ENCODE measurements around the gene PXDC1.

The PXDC1 gene, protein sequence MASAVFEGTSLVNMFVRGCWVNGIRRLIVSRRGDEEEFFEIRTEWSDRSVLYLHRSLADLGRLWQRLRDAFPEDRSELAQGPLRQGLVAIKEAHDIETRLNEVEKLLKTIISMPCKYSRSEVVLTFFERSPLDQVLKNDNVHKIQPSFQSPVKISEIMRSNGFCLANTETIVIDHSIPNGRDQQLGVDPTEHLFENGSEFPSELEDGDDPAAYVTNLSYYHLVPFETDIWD

DNA sequence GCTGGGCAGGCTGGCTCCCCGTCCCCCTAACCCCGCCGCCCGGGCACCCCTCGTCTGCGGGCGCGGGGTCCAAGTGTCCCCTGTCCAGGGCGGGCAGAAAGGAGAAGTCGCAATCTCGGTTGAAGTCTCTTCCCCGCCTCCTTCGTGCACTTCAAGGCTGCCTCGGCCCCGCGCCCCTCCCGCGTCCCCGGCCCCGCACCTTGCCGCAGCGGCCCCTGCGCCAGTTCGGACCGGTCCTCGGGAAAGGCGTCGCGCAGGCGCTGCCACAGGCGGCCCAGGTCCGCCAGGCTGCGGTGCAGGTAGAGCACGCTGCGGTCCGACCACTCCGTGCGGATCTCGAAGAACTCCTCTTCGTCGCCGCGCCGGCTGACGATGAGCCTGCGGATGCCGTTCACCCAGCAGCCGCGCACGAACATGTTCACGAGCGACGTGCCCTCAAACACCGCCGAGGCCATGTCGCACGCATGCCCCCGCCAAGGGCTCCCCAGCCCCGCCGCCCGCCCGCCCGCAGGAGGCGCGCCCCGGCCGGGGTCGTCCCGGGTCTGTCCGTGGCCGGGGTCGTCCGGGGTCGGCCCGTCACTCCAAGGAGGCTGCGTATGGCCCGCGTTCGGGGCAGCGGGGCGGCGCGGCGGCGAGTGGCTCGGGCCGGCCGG lies at the start of gene PXDC1:
Gene PXDC1, minus strand, starts transcription at position 637 of the 653 bp plus-strand sequence. Its CDS starts 182 bp downstream, at position 455.
- Histone ChIP-seq H3K4me1 (ENCODE audit: insufficient read depth, low read length) (peaks cover 14% of the 10 kb centered on the region; the same call in 1 of the 2 replicates), H3K27ac (ENCODE audit: low read length) (no peak within 1 kb of the TSS), H3K27me3 (ENCODE audit: insufficient read depth, low read length) (peaks cover 65% of the 10 kb centered on the region), H3K4me3 (ENCODE audit: low read length) (peak within 1 kb of the TSS; percentile 66), H3K9ac (ENCODE audit: low read depth, low read length) (0 out of 2 replicates have a peak within 1 kb of the TSS, but pooled peaks have one; percentile 7), H3K36me3 (ENCODE audit: insufficient read depth, low read depth, low read length) (no peaks in the 10 kb centered on the region), H3K9me3 (ENCODE audit: insufficient read depth, low read depth, low read length) (no peaks in the 10 kb centered on the region)

DNA sequence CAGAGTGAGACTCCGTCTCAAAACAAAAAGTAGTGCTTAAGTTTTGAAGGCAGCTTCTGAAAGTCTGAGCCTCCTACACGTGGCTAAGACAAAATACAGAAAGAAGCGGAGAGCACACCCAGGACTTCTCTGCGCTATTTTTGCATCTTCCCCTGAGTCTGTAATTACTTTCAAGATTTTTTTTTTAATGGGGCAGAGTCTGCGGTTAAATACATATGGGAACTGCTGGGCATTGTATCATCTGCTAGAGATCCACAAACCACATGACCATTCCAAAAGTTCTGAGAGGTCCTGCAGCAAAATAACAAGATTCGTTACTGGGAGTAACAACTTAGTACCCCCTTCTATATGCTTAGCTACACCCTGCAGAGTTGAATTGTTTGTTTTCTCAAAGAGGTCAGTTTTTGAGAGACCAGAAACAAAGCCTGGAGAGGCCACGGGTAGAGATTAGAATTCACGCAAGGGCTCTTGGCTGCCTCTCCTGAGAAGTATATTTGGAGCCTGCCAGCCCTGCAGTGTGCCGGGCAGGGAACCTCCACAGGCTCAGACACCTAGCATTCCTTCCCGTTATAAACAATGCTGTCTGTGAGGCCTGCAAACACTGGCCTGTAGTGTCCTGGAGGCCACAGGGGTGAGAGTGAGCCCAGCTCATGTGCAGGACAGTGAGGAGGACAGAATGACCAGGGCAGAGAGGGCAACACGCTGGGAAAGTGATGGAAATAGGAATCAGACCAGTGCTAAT lies 49.5 kb upstream of the PXDC1 start:
- no peak overlapping the region for H3K4me3 ChIP-seq (ENCODE audit: low read length)
- no peaks in the 10 kb centered on the region for H3K9me3 ChIP-seq (ENCODE audit: insufficient read depth, low read depth, low read length)
- H3K4me1 ChIP-seq (ENCODE audit: insufficient read depth, low read length): no peaks in the 10 kb centered on the region; the same call in 1 of the 2 replicates
- H3K9ac ChIP-seq (ENCODE audit: low read depth, low read length): no peak overlapping the region
- no peak overlapping the region for H3K27ac ChIP-seq (ENCODE audit: low read length)
- no peaks in the 10 kb centered on the region for H3K36me3 ChIP-seq (ENCODE audit: insufficient read depth, low read depth, low read length)
- H3K27me3 ChIP-seq (ENCODE audit: insufficient read depth, low read length): no peaks in the 10 kb centered on the region; the same call in 1 of the 2 replicates

GRCh38 chr6:3799719-3800118 lies 48.2 kb upstream of the PXDC1 start:
- Histone ChIP-seq H3K36me3 (ENCODE audit: insufficient read depth, low read depth, low read length) (no peaks in the 10 kb centered on the region), H3K27ac (ENCODE audit: low read length) (no peak overlapping the region), H3K4me1 (ENCODE audit: insufficient read depth, low read length) (no peaks in the 10 kb centered on the region; the same call in 1 of the 2 replicates), H3K9ac (ENCODE audit: low read depth, low read length) (no peak overlapping the region), H3K4me3 (ENCODE audit: low read length) (no peak overlapping the region), H3K9me3 (ENCODE audit: insufficient read depth, low read depth, low read length) (no peaks in the 10 kb centered on the region), H3K27me3 (ENCODE audit: insufficient read depth, low read length) (no peaks in the 10 kb centered on the region; the same call in 1 of the 2 replicates)

- H3K9ac ChIP-seq (ENCODE audit: low read depth, low read length): no peak overlapping the region
- H3K36me3 ChIP-seq (ENCODE audit: insufficient read depth, low read depth, low read length): no peaks in the 10 kb centered on the region
- no peaks in the 10 kb centered on the region; the same call in 1 of the 2 replicates for H3K27me3 ChIP-seq (ENCODE audit: insufficient read depth, low read length)
- H3K4me3 ChIP-seq (ENCODE audit: low read length): no peak overlapping the region
- no peak overlapping the region for H3K27ac ChIP-seq (ENCODE audit: low read length)
- H3K9me3 ChIP-seq (ENCODE audit: insufficient read depth, low read depth, low read length): no peaks in the 10 kb centered on the region
- peaks cover 7% of the 10 kb centered on the region for H3K4me1 ChIP-seq (ENCODE audit: insufficient read depth, low read length)
Measured at GRCh38 chr6:3798055-3798919, 46.8 kb upstream of the PXDC1 start.

DNA sequence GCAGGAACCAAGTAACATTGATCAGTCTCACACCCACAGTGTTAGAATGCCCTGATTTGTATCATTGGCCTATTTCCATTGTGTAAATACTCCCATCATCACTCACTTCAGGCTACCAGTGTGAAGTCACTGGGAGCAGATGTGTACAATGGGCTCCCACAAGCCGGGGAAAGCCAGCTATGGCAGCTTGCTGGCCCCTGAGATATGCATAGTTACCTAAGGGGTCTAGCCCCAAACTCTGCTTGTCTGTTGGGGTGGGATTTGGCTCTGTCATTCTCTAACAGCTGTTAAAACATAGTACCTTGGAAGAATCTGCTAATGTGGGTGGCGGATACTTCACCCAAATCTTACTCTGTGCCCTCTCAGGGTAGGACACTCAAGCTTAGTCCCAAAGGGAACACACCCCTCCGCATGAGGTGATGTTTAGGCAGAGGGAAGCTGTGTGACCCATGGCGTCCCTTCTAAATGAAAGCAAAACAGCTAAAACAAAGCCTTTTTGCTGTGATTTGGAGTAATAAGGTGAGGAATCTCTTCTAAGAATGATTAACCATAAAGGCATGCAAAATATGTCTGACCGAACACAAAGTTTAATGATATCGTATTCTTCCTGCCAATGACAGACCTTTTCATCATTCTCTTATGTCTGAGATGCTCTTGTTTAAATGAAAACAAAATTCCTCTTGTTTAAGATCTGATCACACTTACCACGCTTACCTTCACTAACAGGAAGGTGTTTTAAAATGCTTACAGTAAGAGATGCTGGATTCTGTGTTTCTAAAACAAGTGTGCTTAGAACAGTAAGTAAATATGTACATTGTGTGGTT lies 45.9 kb upstream of the PXDC1 start:
- H3K36me3 ChIP-seq (ENCODE audit: insufficient read depth, low read depth, low read length): no peaks in the 10 kb centered on the region
- H3K9me3 ChIP-seq (ENCODE audit: insufficient read depth, low read depth, low read length): no peaks in the 10 kb centered on the region
- H3K4me3 ChIP-seq (ENCODE audit: low read length): no peak overlapping the region
- peaks cover 7% of the 10 kb centered on the region for H3K4me1 ChIP-seq (ENCODE audit: insufficient read depth, low read length)
- no peak overlapping the region for H3K27ac ChIP-seq (ENCODE audit: low read length)
- H3K27me3 ChIP-seq (ENCODE audit: insufficient read depth, low read length): no peaks in the 10 kb centered on the region; the same call in 1 of the 2 replicates
- no peak overlapping the region for H3K9ac ChIP-seq (ENCODE audit: low read depth, low read length)

GRCh38 chr6:3796719-3797041 lies 45.2 kb upstream of the PXDC1 start:
- Histone ChIP-seq H3K9me3 (ENCODE audit: insufficient read depth, low read depth, low read length) (no peaks in the 10 kb centered on the region), H3K4me3 (ENCODE audit: low read length) (no peak overlapping the region), H3K4me1 (ENCODE audit: insufficient read depth, low read length) (peaks cover 7% of the 10 kb centered on the region), H3K27me3 (ENCODE audit: insufficient read depth, low read length) (no peaks in the 10 kb centered on the region; the same call in 1 of the 2 replicates), H3K27ac (ENCODE audit: low read length) (no peak overlapping the region), H3K9ac (ENCODE audit: low read depth, low read length) (no peak overlapping the region), H3K36me3 (ENCODE audit: insufficient read depth, low read depth, low read length) (no peaks in the 10 kb centered on the region)

DNA sequence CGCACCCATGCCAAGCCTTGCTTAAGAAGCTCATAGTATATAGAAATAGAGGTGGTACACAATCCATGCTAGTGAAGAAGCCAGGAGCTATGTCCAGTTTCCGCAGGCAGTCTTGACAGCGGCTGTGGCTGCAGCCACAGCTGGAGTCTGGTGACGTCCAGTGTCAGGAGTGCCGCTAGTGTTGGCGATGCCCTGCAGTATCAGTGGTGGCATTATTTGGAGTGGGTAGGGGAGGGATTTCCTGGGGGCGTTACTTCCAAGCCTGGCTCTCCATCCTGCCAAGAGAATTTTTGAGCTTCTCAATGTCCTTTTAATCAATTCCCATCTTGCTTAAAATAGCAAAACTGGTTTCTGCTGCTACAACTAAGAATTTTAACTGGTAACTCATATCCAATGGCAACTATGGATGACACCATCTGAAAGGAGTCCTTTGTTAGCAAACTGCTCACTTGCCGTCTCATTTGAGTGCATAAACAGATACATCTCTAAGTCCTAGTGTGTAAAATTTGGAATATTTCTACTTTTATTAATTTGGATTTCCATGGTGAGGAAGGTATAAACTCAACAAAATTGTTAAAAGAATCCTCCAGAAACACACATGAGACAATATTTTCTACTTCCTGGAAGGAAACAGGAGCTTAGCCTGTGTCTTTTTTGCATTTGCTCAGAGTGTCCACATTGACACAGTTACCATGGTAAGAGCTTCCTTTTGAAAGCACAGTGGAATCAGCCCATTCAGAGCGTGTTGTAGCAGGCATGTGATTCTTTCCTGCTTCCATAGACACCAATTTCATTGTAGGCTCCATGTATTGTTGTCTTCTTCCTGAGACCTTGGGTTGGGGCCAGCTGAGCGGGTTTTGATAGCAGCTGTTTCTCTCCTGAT lies 44.6 kb upstream of the PXDC1 start:
- Histone ChIP-seq H3K27ac (ENCODE audit: low read length) (no peak overlapping the region), H3K9me3 (ENCODE audit: insufficient read depth, low read depth, low read length) (no peaks in the 10 kb centered on the region), H3K9ac (ENCODE audit: low read depth, low read length) (no peak overlapping the region), H3K36me3 (ENCODE audit: insufficient read depth, low read depth, low read length) (no peaks in the 10 kb centered on the region), H3K4me3 (ENCODE audit: low read length) (no peak overlapping the region), H3K27me3 (ENCODE audit: insufficient read depth, low read length) (no peaks in the 10 kb centered on the region; the same call in 1 of the 2 replicates), H3K4me1 (ENCODE audit: insufficient read depth, low read length) (peaks cover 7% of the 10 kb centered on the region)

- no peak overlapping the region for H3K9ac ChIP-seq (ENCODE audit: low read depth, low read length)
Measured at GRCh38 chr6:3794092-3794491, 42.6 kb upstream of the PXDC1 start.

DNA sequence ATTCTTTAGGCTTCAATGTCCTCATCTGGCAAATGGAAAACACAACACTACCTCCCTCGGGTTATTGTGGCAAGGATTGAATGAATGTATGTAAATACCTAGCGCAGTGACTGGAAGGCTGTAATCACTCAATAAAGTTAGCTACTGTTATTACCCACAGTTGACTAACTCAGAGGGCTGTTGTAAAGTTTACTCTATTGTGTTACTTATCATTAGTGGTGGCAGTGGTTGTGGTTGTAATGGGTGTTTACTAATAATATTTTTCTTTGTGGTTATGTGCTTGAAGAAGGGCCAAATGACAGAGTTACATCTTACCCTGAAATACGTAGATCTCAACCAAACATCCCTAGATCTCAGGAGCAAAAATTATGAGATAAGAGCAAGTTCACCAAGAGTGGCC lies 42.0 kb upstream of the PXDC1 start:
- H3K4me1 ChIP-seq (ENCODE audit: insufficient read depth, low read length): peaks cover 7% of the 10 kb centered on the region

More at GRCh38 chr6:3794092-3794491, 42.6 kb upstream of the PXDC1 start:
- H3K36me3 ChIP-seq (ENCODE audit: insufficient read depth, low read depth, low read length): no peaks in the 10 kb centered on the region
- H3K27ac ChIP-seq (ENCODE audit: low read length): no peak overlapping the region
- peaks cover 7% of the 10 kb centered on the region for H3K4me1 ChIP-seq (ENCODE audit: insufficient read depth, low read length)
- H3K9me3 ChIP-seq (ENCODE audit: insufficient read depth, low read depth, low read length): no peaks in the 10 kb centered on the region
- H3K27me3 ChIP-seq (ENCODE audit: insufficient read depth, low read length): no peaks in the 10 kb centered on the region
- no peak overlapping the region for H3K4me3 ChIP-seq (ENCODE audit: low read length)

More for the DNA sequence above, 42.0 kb upstream of the PXDC1 start:
- H3K4me3 ChIP-seq (ENCODE audit: low read length): no peak overlapping the region
- no peak overlapping the region for H3K27ac ChIP-seq (ENCODE audit: low read length)
- no peaks in the 10 kb centered on the region for H3K9me3 ChIP-seq (ENCODE audit: insufficient read depth, low read depth, low read length)
- H3K27me3 ChIP-seq (ENCODE audit: insufficient read depth, low read length): no peaks in the 10 kb centered on the region
- H3K36me3 ChIP-seq (ENCODE audit: insufficient read depth, low read depth, low read length): no peaks in the 10 kb centered on the region
- H3K9ac ChIP-seq (ENCODE audit: low read depth, low read length): no peak overlapping the region

Measured in iPS-20b (cell line).